ENCODE results near the gene RHOU.

Gene RHOU

GRCh38 chr1:228752258-228752657 is 17.0 kb downstream of the RHOU start:
- TF ChIP-seq, protein P1, sequence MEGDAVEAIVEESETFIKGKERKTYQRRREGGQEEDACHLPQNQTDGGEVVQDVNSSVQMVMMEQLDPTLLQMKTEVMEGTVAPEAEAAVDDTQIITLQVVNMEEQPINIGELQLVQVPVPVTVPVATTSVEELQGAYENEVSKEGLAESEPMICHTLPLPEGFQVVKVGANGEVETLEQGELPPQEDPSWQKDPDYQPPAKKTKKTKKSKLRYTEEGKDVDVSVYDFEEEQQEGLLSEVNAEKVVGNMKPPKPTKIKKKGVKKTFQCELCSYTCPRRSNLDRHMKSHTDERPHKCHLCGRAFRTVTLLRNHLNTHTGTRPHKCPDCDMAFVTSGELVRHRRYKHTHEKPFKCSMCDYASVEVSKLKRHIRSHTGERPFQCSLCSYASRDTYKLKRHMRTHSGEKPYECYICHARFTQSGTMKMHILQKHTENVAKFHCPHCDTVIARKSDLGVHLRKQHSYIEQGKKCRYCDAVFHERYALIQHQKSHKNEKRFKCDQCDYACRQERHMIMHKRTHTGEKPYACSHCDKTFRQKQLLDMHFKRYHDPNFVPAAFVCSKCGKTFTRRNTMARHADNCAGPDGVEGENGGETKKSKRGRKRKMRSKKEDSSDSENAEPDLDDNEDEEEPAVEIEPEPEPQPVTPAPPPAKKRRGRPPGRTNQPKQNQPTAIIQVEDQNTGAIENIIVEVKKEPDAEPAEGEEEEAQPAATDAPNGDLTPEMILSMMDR (IDR thresholded peaks at IDR 0.05), result no peak
- TF ChIP-seq ZFX (IDR thresholded peaks at IDR 0.05; ENCODE audit: borderline replicate concordance), result no peak
- H3K27ac ChIP-seq, result no peak overlapping the region

DNA sequence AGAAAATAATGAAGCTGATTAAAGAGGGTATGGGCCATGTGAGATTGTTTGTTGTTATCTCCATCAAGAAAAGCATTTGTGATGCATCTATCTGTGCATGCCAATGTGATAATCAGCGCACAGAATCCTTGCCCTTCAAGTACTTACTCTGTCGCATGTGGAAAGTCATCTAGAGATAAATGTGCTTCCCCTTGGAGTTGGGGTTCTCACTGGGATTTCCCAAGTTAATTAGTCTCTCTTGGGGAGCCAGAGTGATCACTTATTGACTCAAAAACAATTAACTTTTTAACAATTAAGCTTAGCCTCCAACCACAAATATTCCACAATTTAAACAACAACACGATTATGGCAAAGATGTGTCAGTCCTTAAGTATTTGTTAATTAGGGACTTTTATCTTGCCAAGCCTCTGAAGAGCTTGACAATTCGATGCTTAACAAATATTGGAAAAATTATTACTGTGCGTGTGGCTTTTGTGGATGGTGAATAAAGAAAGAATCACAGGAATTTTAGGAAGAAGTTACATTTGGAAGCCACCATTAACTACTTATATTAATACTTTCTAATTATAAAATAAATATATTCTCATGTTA is 17.5 kb downstream of the RHOU start:
- TF ChIP-seq, protein P1 (IDR thresholded peaks at IDR 0.05), result no peak
- TF ChIP-seq ZFX (IDR thresholded peaks at IDR 0.05; ENCODE audit: borderline replicate concordance), result no peak
- H3K27ac ChIP-seq, result no peak overlapping the region

DNA sequence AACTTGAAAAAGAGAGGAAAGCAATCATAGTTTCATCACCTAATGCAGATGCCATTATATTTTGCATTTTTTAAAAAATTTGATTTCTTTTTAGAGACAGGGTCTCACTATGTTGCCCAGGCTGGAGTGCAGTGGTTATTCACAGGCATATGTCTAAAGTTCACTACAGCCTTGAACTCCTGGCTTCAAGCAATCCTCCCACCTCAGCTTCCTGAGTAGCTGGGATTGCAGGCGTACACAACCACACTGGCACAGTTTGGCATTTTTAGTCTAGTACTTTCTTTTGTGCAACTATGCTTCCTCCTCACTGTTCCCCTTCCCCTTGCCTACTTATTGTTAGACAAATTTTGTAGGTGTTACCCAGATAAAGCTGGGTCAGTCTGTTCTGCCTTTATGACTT is 18.0 kb downstream of the RHOU start:
- TF ChIP-seq, protein P1 (IDR thresholded peaks at IDR 0.05), result no peak
- no peak for TF ChIP-seq ZFX (IDR thresholded peaks at IDR 0.05; ENCODE audit: borderline replicate concordance)
- no peak overlapping the region for H3K27ac ChIP-seq

DNA sequence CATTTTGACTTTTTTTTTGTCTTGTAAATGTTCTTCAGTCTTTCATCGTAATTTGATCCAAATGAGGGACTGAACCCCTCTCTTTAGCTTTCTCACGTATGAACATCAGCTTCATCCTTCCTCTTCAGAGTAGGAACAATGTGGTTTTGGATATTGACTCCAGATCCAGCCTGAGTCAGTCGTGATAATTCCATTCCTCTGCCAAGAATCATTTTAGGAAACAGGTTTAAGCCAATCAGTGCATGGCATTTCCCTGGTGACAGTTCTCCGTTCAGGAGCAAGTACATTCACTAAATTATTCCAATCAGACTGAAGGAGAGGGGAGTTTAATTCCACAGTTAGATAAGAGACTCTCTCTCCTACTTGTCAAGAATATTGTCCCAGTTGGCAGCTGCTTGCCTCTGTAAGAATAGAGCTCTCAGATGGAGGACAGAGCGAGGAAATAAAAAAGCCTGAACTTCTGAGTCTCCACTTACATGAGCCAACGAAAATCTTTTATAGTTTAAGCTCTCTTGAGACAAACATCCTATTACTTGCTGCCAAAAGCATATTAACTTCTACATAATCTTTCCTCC is 18.6 kb downstream of the RHOU start:
- no peak overlapping the region for H3K27ac ChIP-seq
- no peak for TF ChIP-seq ZFX (IDR thresholded peaks at IDR 0.05; ENCODE audit: borderline replicate concordance)
- TF ChIP-seq, protein P1 (IDR thresholded peaks at IDR 0.05), result no peak

DNA sequence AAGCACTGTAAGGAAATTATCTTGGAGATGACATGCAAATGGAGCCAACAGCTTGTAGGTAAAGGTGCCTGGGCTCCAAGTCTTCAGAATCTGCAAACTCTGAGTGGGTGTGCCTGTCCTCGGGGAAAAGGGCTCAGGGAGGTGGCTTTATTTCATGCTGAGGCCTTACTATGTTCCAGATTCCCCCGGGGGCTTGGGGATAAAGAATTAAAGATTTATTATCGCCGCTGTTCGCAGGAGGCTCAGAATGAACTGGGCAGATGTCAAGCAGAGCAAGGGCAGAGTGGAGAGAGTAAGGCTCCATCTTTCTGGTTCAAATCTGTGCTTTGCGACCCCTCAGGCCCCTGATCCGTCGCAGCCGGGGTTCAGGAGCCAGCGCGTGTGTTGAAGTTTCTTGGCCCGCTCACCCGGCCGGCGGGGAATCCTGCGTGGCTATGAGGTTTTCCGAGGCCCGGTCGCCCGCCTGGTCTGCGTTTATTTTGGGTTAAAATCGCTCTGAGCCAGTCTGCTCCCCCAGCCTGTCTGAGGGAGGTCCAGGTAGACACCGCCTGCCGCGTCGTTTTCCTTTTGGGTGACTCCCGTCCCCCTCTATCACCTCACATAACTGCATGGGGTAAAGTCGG is 19.5 kb downstream of the RHOU start:
- TF ChIP-seq, protein P1 (IDR thresholded peaks at IDR 0.05), result no peak
- TF ChIP-seq ZFX (IDR thresholded peaks at IDR 0.05; ENCODE audit: borderline replicate concordance), result no peak
- no peak overlapping the region for H3K27ac ChIP-seq

- TF ChIP-seq, protein P1 (IDR thresholded peaks at IDR 0.05), result no peak
- no peak for TF ChIP-seq ZFX (IDR thresholded peaks at IDR 0.05; ENCODE audit: borderline replicate concordance)
- H3K27ac ChIP-seq, result no peak overlapping the region
Observed at GRCh38 chr1:228755800-228756199, 20.5 kb downstream of the RHOU start.

DNA sequence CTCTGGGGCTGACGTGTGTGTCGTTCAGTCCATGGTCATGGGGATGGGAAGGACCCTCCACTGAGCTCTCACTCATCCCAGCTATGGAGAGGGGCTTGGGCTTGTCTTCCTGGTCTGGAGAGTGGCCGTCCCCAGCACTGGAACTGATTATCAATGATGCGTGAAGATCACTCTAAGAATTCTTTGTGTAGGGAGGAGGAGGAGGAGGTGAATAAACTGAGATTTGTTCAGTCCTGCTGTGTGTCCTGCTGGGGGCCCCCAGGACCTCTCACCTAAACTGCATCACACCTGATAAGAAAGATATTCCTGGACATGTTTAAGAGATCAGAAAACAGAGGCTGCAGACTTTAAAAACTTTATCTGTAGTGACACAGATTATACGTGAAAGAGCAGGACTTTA is 21.2 kb downstream of the RHOU start:
- TF ChIP-seq ZFX (IDR thresholded peaks at IDR 0.05; ENCODE audit: borderline replicate concordance), result no peak
- TF ChIP-seq, protein P1 (IDR thresholded peaks at IDR 0.05), result no peak
- H3K27ac ChIP-seq, result no peak overlapping the region

Measured in 22Rv1 (cell line).